Body of pancreas (tissue), 4 donors: Measurements from ENCODE around the gene NDUFAB1.

Experiments
- POLR2A ChIP-seq, 3 donors: fragments of 450-650 bp; IDR thresholded peaks; one replicate each; pipeline ENCODE4 v1.6.1; 2016; ENCODE audit warnings: antibody characterized with exemption in 3 of 3, mild to moderate bottlenecking in 2 of 3
- TF ChIP-seq, protein P1 (sequence below), 7 experiments: fragments of 450-650 bp in 4 of 7; fragments of 200-600 bp in 3 of 7; sonication (generic) in 3 of 7; IDR thresholded peaks; one replicate each; pipeline ENCODE4 v1.5.1; 2016 to 2019; ENCODE audit warnings: antibody characterized with exemption in 7 of 7

DNA sequence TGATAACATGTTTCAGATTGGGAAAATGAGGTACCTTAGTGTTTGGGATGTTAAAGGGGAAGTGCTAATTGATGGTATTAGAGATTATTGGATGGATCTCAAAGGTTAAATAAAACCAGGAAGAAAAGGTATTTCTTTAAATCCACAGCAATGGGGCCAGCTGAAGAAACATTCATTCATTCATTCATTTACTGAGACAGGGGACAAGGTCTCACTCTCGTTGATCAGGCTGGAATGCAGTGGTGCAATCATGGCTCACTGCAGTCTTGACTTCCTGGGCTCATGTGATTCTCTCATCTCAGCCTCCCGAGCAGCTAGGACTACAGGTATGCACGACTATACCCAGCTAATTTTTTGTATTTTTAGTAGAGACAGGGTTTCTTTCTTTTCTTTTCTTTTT lies 58.7 kb downstream of the NDUFAB1 start:
- TF ChIP-seq, protein P1, sequence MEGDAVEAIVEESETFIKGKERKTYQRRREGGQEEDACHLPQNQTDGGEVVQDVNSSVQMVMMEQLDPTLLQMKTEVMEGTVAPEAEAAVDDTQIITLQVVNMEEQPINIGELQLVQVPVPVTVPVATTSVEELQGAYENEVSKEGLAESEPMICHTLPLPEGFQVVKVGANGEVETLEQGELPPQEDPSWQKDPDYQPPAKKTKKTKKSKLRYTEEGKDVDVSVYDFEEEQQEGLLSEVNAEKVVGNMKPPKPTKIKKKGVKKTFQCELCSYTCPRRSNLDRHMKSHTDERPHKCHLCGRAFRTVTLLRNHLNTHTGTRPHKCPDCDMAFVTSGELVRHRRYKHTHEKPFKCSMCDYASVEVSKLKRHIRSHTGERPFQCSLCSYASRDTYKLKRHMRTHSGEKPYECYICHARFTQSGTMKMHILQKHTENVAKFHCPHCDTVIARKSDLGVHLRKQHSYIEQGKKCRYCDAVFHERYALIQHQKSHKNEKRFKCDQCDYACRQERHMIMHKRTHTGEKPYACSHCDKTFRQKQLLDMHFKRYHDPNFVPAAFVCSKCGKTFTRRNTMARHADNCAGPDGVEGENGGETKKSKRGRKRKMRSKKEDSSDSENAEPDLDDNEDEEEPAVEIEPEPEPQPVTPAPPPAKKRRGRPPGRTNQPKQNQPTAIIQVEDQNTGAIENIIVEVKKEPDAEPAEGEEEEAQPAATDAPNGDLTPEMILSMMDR (IDR thresholded peaks at IDR 0.05), result no peak
- no peak for TF ChIP-seq POLR2A (IDR thresholded peaks at IDR 0.05)
